Fibroblast of mammary gland (primary cell): ENCODE data around the gene LYRM1.
"Not testable (repeated sequence)": the region's sequence is repeated elsewhere in the genome, so short reads cannot be mapped to it uniquely, and the experiment has no call there.

Source experiments
- DNase-seq: peaks from one replicate; pipeline ENCODE4 v3.0.0-alpha.2; 2010; ENCODE audit warnings: low read depth
- H3K4me3 ChIP-seq: 2 replicates; pipeline ENCODE4 v1.5.1; 2011; ENCODE audit warnings: low read depth, mild to moderate bottlenecking, low read length, moderate library complexity; ENCODE audit not compliant: control insufficient read depth
- TF ChIP-seq, protein P1 (sequence below): conservative IDR thresholded peaks from 2 replicates; pipeline ENCODE4 v1.5.1; 2011; ENCODE audit warnings: low read depth, low read length, inconsistent platforms; ENCODE audit not compliant: control insufficient read depth, insufficient read depth

Gene LYRM1

DNA sequence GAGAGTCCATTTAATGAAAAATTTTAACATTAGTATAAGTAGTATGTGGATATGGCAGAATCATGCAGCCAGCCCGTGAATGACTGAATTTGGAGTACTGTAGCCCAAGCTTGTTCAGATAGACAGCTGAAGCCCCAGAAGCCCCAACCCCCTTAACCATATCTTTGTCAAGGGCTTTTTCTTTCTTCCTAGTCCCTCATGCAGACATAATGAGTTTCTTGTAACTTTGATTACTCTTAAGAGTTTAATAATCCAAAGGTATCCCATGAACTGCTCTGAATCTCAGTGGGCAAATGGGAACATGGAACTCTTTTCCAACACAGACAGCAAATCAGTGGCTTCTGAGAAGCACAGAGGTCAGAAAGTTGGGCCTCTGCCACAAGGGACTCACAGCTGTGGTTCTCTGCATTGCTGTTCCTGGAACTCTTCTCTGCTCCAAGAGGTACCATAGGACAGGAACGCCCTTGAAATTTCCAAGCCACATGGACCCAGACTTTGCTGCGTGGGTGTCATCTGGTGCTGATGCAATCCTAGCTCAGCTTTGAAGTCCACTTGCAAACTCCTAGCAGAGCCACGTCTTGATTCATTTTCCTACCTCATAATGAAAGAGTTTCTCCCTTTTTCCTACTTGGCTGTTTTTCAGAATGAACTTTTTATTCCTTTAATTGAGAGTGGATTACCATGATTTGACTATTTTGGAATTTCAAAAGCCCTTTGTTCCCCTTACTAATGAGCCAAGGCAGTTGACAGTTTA lies 18.1 kb downstream of the LYRM1 start:
- TF ChIP-seq, protein P1, sequence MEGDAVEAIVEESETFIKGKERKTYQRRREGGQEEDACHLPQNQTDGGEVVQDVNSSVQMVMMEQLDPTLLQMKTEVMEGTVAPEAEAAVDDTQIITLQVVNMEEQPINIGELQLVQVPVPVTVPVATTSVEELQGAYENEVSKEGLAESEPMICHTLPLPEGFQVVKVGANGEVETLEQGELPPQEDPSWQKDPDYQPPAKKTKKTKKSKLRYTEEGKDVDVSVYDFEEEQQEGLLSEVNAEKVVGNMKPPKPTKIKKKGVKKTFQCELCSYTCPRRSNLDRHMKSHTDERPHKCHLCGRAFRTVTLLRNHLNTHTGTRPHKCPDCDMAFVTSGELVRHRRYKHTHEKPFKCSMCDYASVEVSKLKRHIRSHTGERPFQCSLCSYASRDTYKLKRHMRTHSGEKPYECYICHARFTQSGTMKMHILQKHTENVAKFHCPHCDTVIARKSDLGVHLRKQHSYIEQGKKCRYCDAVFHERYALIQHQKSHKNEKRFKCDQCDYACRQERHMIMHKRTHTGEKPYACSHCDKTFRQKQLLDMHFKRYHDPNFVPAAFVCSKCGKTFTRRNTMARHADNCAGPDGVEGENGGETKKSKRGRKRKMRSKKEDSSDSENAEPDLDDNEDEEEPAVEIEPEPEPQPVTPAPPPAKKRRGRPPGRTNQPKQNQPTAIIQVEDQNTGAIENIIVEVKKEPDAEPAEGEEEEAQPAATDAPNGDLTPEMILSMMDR, result no peak
- peak; percentile 94 for DNase-seq
- H3K4me3 ChIP-seq, result no peak overlapping the region

DNA sequence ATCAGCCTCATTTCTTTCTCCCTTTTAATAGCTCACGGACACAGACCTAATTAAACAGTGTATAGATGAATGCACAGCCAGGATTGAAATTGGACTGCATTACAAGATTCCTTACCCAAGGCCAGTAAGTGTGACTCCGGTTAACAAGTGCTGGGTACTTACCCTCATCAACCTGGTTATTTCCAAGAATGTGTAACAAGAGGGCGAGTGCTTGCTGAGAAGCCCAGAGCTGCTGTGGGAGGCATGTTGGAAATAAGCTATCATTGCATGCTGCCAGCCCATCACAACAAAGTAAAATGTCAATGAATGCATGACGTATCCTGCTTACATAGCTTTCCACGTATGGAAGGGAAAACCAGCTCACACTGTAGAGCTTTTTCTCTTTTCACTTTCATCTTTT lies 19.5 kb downstream of the LYRM1 start:
- no peak overlapping the region for H3K4me3 ChIP-seq
- TF ChIP-seq, protein P1, result no peak
- no peak for DNase-seq

DNA sequence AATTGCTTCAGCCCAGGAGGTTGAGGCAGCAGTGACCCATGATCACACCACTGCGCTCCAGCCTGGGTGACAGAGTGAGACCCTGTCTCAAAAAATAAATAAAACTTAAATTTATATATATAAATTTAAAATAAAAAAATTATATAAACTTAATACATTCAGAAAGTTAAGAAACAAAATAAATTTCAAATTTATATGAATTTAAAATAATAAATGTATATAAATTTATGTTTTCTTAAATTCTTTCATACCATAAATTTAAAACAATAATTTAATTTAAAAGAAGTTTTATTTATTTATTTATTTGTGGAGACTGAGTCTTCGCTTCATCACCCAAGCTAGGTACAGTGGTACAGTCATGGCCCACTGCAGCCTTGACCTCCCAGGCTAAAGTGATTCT lies 20.2 kb downstream of the LYRM1 start:
- no peak overlapping the region for H3K4me3 ChIP-seq
- TF ChIP-seq, protein P1, result no peak
- DNase-seq, result no peak

DNA sequence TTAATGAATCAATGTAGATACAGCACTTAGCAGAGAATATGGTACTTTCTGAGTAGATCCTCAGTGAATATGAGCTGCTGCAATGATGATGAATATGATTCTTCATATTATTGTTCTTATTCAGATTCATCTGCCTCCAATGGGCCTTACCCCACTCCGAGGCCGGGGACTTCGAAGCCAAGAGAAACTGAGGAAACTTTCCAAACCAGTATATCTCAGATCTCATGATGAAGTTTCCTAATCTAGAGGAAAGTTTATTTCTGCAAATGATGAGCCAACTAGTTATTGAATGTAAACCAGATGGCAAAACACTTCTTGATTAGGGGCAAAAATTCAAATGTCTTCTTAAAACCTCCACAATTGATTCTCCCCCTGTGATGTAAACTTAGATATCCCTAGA lies 23.3 kb downstream of the LYRM1 start:
- DNase-seq, result no peak
- TF ChIP-seq, protein P1, result no peak
- H3K4me3 ChIP-seq, result no peak overlapping the region

DNA sequence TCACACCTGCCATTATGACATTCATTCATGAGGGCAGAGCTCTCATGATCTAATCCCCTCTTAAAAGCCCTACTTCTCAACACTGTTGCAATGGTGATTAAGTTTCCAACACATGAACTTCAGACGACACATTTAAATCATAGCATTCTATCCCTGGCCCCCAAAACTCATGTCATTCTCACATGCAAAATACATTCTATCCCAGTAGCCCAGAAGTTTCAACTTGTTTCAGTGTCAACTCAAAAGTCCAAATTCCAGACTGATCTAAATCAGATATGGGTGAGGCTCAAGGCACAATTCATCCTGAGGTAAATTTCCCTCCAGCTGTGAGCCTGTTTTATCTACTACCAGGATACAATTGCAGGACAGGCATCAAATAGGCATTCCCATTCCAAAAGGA lies 25.2 kb downstream of the LYRM1 start:
- no peak overlapping the region for H3K4me3 ChIP-seq
- TF ChIP-seq, protein P1, result no peak
- no peak for DNase-seq

DNA sequence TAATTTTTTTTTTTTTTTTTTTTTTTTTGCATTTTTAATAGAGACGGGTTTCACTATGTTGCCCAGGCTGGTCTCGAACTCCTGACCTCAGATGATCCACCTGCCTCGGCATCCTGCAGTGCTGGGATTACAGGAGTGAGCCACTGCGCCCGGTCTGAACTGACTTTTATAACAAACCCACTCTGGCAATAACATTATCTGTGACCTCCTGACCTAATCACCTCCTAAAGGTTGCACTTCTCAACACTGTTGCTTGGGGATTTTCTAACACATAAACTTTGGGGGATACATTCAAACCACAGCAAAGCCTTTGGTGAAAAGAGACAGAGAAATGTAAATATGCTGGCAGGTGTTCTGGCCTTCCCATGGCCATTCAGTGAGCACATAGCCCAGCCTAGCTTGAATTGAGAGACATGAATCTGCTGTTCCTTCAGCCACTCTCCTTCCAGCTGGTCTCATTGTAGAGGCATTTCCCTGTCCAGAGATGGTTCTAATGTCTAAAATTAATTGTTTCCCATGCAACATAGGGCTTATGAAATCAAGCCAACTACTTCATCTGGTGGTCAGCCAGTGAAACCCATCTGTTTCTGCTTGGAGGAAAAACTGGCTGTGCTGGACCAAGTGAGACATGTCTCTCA lies 28.3 kb downstream of the LYRM1 start:
- peak; percentile 83 for DNase-seq
- TF ChIP-seq, protein P1, result no peak
- no peak overlapping the region for H3K4me3 ChIP-seq

DNA sequence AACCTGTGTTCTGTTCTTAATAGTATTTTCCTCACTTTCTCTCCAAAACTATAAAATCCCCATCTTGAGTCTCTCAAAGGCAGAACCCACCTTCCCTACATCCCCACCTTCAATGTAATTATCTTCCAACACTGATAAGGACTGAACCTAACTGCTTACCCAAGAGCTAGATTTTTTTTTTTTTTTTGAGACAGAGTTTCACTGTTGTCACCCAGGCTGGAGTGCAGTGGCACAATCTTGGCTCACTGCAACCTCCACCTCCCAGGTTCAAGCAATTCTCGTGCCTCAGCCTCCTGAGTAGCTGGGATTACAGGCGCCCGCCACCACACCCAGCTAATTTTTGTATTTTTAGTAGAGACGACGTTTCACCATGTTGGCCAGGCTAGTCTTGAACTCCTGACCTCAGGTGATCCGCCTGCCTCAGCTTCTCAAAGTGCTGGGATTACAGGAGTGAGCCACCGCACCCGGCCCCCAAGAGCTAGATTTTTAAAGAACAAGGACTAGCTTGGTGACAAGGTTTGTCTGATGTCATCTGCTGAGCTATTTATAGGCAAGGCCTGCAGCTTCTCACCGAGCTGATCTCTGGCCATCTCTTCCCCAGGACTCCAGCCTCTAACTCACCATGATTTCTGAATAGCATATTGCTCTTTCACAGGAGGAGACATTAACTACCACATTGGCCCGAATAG lies 29.2 kb downstream of the LYRM1 start:
- H3K4me3 ChIP-seq, DNase-seq: not testable (repeated sequence)
